ENCODE data around the gene IGFL4.

GRCh38 chr19:46088101-46088500 lies 47.3 kb upstream of the IGFL4 start:
- TF ChIP-seq EZH2 (IDR thresholded peaks at IDR 0.05) (no peak), POLR2AphosphoS5 (IDR thresholded peaks at IDR 0.05; ENCODE audit: borderline replicate concordance, low read depth, low read length) (no peak), FOXP2 (optimal IDR thresholded peaks at IDR 0.05; ENCODE audit: control extremely low read depth, extremely low read length, insufficient read depth) (no peak)
